ENCODE results near the gene SEMA4D.

DNA sequence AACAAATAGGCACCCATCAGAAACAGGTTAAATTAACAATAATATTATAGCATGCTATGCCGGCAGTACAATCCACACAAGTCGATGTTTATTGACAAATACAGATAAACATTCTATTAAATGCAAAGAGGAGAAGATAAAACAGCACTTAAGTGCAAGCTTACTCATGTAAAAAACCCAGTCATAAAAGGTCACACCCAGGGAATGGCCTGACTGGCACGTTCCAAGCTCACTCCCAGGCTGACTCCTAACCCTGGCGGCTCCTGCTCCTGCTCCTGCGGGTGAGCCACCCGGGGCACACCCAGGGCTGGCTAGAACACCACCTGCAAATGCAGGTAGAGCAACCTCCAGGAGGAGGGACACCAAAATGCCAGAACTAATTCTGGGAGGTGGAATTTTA is 66.9 kb downstream of the SEMA4D start:
- no peak for TF ChIP-seq MED1 (CRISPR knock-in tag; IDR thresholded peaks at IDR 0.05; ENCODE audit: borderline replicate concordance)
- no peak for TF ChIP-seq ZNF551 (CRISPR knock-in tag; IDR thresholded peaks at IDR 0.05)
- TF ChIP-seq, protein P1, sequence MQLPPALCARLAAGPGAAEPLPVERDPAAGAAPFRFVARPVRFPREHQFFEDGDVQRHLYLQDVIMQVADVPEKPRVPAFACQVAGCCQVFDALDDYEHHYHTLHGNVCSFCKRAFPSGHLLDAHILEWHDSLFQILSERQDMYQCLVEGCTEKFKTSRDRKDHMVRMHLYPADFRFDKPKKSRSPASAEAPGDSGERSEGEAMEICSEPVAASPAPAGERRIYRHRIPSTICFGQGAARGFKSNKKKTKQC (CRISPR knock-in tag; IDR thresholded peaks at IDR 0.05), result no peak
- TF ChIP-seq EZH2 (IDR thresholded peaks at IDR 0.05; ENCODE audit: borderline replicate concordance, low read depth, low read length), result no peak
- no peak for TF ChIP-seq ZNF780A (CRISPR knock-in tag; IDR thresholded peaks at IDR 0.05)
- no peak for TF ChIP-seq ZKSCAN1 (IDR thresholded peaks at IDR 0.05; ENCODE audit: low read depth, low read length)
- no peak for TF ChIP-seq HCFC1 (IDR thresholded peaks at IDR 0.05; ENCODE audit: low read depth, low read length)
- TF ChIP-seq BRCA1 (IDR thresholded peaks at IDR 0.05), result no peak
- no peak for TF ChIP-seq BRCA1 (CRISPR knock-in tag; IDR thresholded peaks at IDR 0.05)
- TF ChIP-seq, protein P2, sequence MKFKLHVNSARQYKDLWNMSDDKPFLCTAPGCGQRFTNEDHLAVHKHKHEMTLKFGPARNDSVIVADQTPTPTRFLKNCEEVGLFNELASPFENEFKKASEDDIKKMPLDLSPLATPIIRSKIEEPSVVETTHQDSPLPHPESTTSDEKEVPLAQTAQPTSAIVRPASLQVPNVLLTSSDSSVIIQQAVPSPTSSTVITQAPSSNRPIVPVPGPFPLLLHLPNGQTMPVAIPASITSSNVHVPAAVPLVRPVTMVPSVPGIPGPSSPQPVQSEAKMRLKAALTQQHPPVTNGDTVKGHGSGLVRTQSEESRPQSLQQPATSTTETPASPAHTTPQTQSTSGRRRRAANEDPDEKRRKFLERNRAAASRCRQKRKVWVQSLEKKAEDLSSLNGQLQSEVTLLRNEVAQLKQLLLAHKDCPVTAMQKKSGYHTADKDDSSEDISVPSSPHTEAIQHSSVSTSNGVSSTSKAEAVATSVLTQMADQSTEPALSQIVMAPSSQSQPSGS (CRISPR knock-in tag; IDR thresholded peaks at IDR 0.05), result no peak

Data from K562 (cell line).